CD14-positive monocyte (primary cell): Measurements from ENCODE around the gene TGIF2. TPM values are rescaled to one million over a fixed set of nuclear protein-coding genes. Genes with fewer than 3 reads are reported as not detected.

ENCODE experiments used
- DNase-seq, 3 donors: peaks; one replicate each; pipeline ENCODE4 v3.0.0-alpha.2; 2011 to 2022
- H2AFZ ChIP-seq: 2 replicates; pipeline ENCODE4 v1.6.0; 2012; ENCODE audit warnings: mild to moderate bottlenecking, low read depth, low read length, inconsistent platforms; ENCODE audit not compliant: insufficient read depth, poor library complexity, severe bottlenecking
- H3K27ac ChIP-seq, 2 donors: 1 replicate in 1 of 2; 2 replicates in 1 of 2; pipeline ENCODE4 v1.5.1; 2012 to 2013; ENCODE audit warnings: low read length in 2 of 2, control low read depth in 1 of 2, inconsistent platforms in 1 of 2, low read depth in 1 of 2, mild to moderate bottlenecking in 1 of 2
- H3K27me3 ChIP-seq, 2 donors: one replicate each; pipeline versions ENCODE4 v1.6.0 to v1.6.1; 2011 to 2013; ENCODE audit warnings: low read length in 2 of 2; ENCODE audit not compliant: control insufficient read depth in 2 of 2, insufficient read depth in 2 of 2
- H3K36me3 ChIP-seq, 2 donors: replicated peaks in 1 of 2; 1 replicate in 1 of 2; 2 replicates in 1 of 2; pipeline versions ENCODE4 v1.5.1 to v1.6.1; 2012 to 2013; ENCODE audit warnings: low read length in 2 of 2, control low read depth in 1 of 2, inconsistent platforms in 1 of 2, mild to moderate bottlenecking in 1 of 2; ENCODE audit not compliant: insufficient read depth in 2 of 2, control insufficient read depth in 1 of 2
- H3K4me1 ChIP-seq, 2 donors: 1 replicate in 1 of 2; 2 replicates in 1 of 2; pipeline versions ENCODE4 v1.5.1 to v1.6.1; 2012 to 2013; ENCODE audit warnings: low read length in 2 of 2, control low read depth in 1 of 2, inconsistent platforms in 1 of 2, mild to moderate bottlenecking in 1 of 2, moderate library complexity in 1 of 2; ENCODE audit not compliant: insufficient read depth in 2 of 2, control insufficient read depth in 1 of 2
- H3K4me2 ChIP-seq: replicated peaks from 2 replicates; pipeline ENCODE3; 2012; ENCODE audit warnings: low read length, moderate library complexity, mild to moderate bottlenecking; ENCODE audit not compliant: poor library complexity, severe bottlenecking; ENCODE audit errors: extremely low read depth
- H3K4me3 ChIP-seq, 3 experiments: fragments of 200-600 bp in 1 of 3; sonication (generic) in 1 of 3; replicated peaks in 1 of 3; 1 replicate in 2 of 3; 2 replicates in 1 of 3; pipeline ENCODE4 v1.5.1; 2011 to 2013; ENCODE audit warnings: low read length in 3 of 3, mild to moderate bottlenecking in 3 of 3, control low read depth in 2 of 3, low read depth in 2 of 3, inconsistent platforms in 1 of 3, moderate library complexity in 1 of 3
- H3K79me2 ChIP-seq: 2 replicates; pipeline ENCODE4 v1.6.0; 2012; ENCODE audit warnings: mild to moderate bottlenecking, control low read depth, inconsistent platforms, low read length, moderate library complexity; ENCODE audit not compliant: insufficient read depth
- H3K9ac ChIP-seq: 2 replicates; pipeline ENCODE4 v1.6.0; 2017; ENCODE audit warnings: low read length, mild to moderate bottlenecking; ENCODE audit not compliant: insufficient read depth, poor library complexity, severe bottlenecking
- H3K9me3 ChIP-seq, 2 donors: replicated peaks in 1 of 2; 1 replicate in 1 of 2; 2 replicates in 1 of 2; pipeline versions ENCODE4 v1.5.1 to v1.6.1; 2012 to 2013; ENCODE audit warnings: low read length in 2 of 2, control low read depth in 1 of 2; ENCODE audit not compliant: control insufficient read depth in 1 of 2, insufficient read depth in 1 of 2
- H4K20me1 ChIP-seq: 2 replicates; pipeline ENCODE4 v1.6.0; 2012; ENCODE audit warnings: mild to moderate bottlenecking, low read length, control low read depth, moderate library complexity; ENCODE audit not compliant: insufficient read depth
- H3K27ac Mint-ChIP-seq, 7 donors: one replicate each; pipeline ENCODE4 v1.8.0; 2020; ENCODE audit warnings: mild to moderate bottlenecking in 7 of 7, mixed read lengths in 7 of 7, moderate library complexity in 6 of 7, inconsistent platforms in 2 of 7
- H3K27me3 Mint-ChIP-seq, 3 donors: one replicate each; pipeline ENCODE4 v1.8.0; 2021 to 2022; ENCODE audit warnings: low read depth in 3 of 3, mild to moderate bottlenecking in 3 of 3, mixed read lengths in 3 of 3, moderate library complexity in 3 of 3, inconsistent platforms in 1 of 3
- H3K36me3 Mint-ChIP-seq, 2 donors: one replicate each; pipeline ENCODE4 v1.8.0; 2020; ENCODE audit warnings: mixed read lengths in 2 of 2, inconsistent platforms in 1 of 2, mild to moderate bottlenecking in 1 of 2
- H3K4me1 Mint-ChIP-seq: one replicate; pipeline ENCODE4 v1.8.0; 2020; ENCODE audit warnings: mild to moderate bottlenecking, mixed read lengths
- H3K4me3 Mint-ChIP-seq, 2 donors: one replicate each; pipeline ENCODE4 v1.8.0; 2020; ENCODE audit warnings: mild to moderate bottlenecking in 2 of 2, mixed read lengths in 2 of 2, moderate library complexity in 1 of 2
- H3K9me3 Mint-ChIP-seq, 7 donors: one replicate each; pipeline ENCODE4 v1.8.0; 2020 to 2022; ENCODE audit warnings: mixed read lengths in 7 of 7, mild to moderate bottlenecking in 6 of 7, moderate library complexity in 6 of 7, inconsistent platforms in 2 of 7
- CTCF ChIP-seq: fragments of 200-600 bp; IDR thresholded peaks from one replicate; pipeline ENCODE4 v1.8.0; 2022; ENCODE audit warnings: antibody characterized with exemption, mild to moderate bottlenecking
- WGBS: methylation state at CpG from one replicate; pipeline ENCODE4 v1.1.5; 2013; ENCODE audit warnings: missing lambda C conversion rate; ENCODE audit not compliant: insufficient coverage; 5-methylcytosine and 5-hydroxymethylcytosine counted together
- intact Hi-C, 2 donors: fragments of 100-400 bp; cut with micrococcal nuclease; formaldehyde crosslinking; loops; one replicate each; pipeline versions ENCODE4 v1.15.0 to v1.15.1; 2023
- polyA plus RNA-seq, 3 donors: library from polyadenylated mRNA; depleted of rRNA in 1 of 3; unstranded in 2 of 3; stranded (reverse) in 1 of 3; fragments of 300-500 nt in 2 of 3; fragments of >200 nt in 1 of 3; fragmentation: Illumina TruSeq in 2 of 3; gene quantifications; 1 replicate in 2 of 3; 2 replicates in 1 of 3; pipeline ENCODE4 v1.2.3, GENCODE V29; 2012 to 2021

Gene TGIF2
- polyA plus RNA-seq, 3 donors = 11.0 to 15.9 (median 12.2) TPM

DNA sequence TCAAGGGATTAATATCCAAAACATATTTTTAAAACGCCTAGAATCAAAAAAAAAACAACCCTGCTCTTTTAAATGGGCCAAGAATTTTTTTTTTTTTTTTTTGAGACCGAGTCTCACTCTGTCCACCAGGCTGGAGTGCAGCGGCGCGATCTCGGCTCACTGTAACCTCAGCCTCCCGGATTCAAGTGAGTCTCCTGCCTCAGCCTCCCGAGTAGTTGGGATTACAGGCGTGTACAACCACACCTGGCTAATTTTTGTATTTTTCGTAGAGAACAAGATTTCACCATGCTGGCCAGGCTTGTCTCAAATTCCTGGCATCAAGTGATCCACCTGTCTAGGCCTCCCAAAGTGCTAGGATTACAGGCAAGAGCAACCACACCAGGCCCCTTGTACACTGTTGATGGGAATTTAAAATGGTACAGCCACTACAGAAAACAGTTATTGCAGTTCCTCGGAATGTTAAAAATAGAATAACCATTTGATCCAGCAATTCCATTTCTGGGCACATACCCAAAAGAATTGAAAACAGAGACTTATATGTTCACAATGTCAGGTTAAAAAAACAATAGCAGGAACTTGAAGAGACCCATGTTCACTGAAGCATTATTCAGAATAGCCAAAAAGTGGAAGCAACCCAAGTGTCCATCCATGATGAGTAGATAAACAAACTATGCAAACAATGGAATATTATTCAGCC lies 35.2 kb upstream of the TGIF2 start:
- H3K36me3 Mint-ChIP-seq = no peaks in the 10 kb centered on the region
- TF ChIP-seq CTCF = no peak
- H3K9me3 Mint-ChIP-seq = peaks cover 0 to 1% (median 0%) of the 10 kb centered on the region in 7 donors
- intact Hi-C loops = no loop called here
- H3K4me1 ChIP-seq = peaks cover 9 to 13% of the 10 kb centered on the region in 2 donors
- H4K20me1 ChIP-seq = no peaks in the 10 kb centered on the region
- H3K27ac ChIP-seq = no peak overlapping the region
- H3K4me3 ChIP-seq = no peak overlapping the region
- no peak for DNase-seq
- H3K4me1 Mint-ChIP-seq = peaks cover 1% of the 10 kb centered on the region
- peaks cover 3 to 8% (median 4%) of the 10 kb centered on the region in 3 donors for H3K27me3 Mint-ChIP-seq
- no peak overlapping the region for H2AFZ ChIP-seq
- H3K4me2 ChIP-seq = no peak overlapping the region
- H3K27ac Mint-ChIP-seq = no peak overlapping the region
- H3K36me3 ChIP-seq = no peaks in the 10 kb centered on the region
- no peak overlapping the region for H3K4me3 Mint-ChIP-seq
- no peak overlapping the region for H3K9ac ChIP-seq
- no peaks in the 10 kb centered on the region for H3K79me2 ChIP-seq
- WGBS = 99% methylated on average over 9 of the region's 11 CpGs
- H3K27me3 ChIP-seq = no peaks in the 10 kb centered on the region
- no peaks in the 10 kb centered on the region for H3K9me3 ChIP-seq

GRCh38 chr20:36540551-36541211 lies 32.7 kb upstream of the TGIF2 start:
- Mint-ChIP-seq H3K4me1 (peaks cover 1% of the 10 kb centered on the region), H3K4me3 (peak overlapping the region; percentile 39 to 57), H3K27ac (no peak overlapping the region), H3K36me3 (no peaks in the 10 kb centered on the region), H3K27me3 (peaks cover 4 to 7% (median 5%) of the 10 kb centered on the region in 3 donors), H3K9me3 (peaks cover 0 to 1% (median 0%) of the 10 kb centered on the region in 7 donors)
- Histone ChIP-seq H3K79me2 (no peaks in the 10 kb centered on the region), H3K4me1 (peaks cover 9 to 13% of the 10 kb centered on the region in 2 donors), H3K36me3 (no peaks in the 10 kb centered on the region), H2AFZ (peak overlapping the region; percentile 89), H3K4me3 (peak overlapping the region in 1 of 3 experiments; percentile 68), H3K9ac (peak overlapping the region; percentile 62), H3K27ac (no peak overlapping the region), H4K20me1 (no peaks in the 10 kb centered on the region), H3K9me3 (no peaks in the 10 kb centered on the region), H3K4me2 (peak overlapping the region; percentile 77), H3K27me3 (no peaks in the 10 kb centered on the region)
- TF ChIP-seq CTCF = no peak
- intact Hi-C loops = loop anchor here in 1 of 2 donors (10.0 kb wide), 1 partner anchor 344 kb away; no protein-coding TSS in a partner anchor
- WGBS = 61% methylated on average over 32 of the region's 41 CpGs
- DNase-seq = no peak
